HG02870 (cell line): ENCODE measurements around the gene KY.

Source experiments
- ATAC-seq: cut with Tn5 transposase; IDR thresholded peaks from one replicate; pipeline ENCODE4 v1.9.1; 2021; ENCODE audit warnings: mild to moderate bottlenecking, moderate library complexity; ENCODE audit not compliant: unreplicated experiment

The KY gene

DNA sequence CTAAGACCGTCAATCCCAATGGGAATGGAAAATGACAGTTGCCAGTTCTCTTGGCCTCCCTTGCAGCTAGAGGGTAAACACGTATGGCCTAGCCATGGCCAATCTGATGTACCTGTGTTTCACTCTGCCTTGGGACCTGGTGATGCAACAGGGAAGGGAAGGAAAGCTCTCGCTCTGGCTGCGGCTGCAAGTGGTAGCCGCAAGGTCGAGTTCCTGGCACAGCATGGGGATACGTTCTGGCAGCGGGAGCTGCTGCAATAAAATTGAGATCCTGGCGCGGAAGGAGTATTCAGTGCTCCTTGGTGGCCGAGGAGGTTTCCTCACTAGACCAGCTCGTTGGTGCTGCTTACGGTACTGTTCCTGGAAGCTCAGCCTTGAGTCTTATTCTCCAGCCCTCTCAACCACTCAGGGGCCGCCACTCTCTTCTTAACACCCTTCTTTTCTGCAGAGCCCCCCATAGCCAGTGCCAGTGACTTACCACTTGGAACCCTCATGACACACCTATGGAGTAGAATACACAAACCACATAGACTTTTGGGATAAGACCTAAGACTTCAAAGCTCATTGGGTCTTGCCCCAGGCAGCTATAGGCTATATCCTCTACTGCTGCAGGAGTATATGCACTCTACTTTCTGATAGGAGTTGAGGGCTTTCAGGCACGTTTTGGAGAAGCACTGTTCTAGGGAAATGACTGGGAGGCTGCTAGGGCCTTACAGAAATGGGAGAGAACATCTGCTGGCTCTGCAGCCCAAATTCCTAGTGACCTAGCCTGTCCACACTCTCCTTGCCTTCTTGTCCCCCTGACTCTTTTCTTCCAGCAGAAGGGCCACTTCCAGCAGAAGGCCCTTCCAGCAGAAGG, 2.7 kb downstream of the KY start:
- no peak for ATAC-seq

DNA sequence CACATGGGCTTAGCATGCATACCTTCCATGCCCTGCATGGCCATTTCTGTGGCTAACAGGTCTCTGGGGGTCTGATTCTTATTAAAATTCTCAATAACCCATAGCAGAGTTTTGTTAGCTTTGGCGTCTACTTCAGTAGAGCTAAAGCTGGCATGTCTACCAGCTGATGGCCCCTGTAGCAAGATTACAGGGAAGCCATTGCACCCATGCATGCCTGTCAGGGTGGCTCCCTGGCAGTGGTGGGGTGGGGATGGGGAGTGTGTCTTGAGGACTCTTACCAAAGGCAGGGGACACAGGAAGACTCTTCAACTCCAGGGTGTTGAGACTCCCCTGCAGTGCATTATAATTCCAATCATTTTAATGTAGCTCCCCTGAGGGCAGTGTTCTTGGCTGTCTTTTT, 4.7 kb downstream of the KY start:
- ATAC-seq, result no peak

DNA sequence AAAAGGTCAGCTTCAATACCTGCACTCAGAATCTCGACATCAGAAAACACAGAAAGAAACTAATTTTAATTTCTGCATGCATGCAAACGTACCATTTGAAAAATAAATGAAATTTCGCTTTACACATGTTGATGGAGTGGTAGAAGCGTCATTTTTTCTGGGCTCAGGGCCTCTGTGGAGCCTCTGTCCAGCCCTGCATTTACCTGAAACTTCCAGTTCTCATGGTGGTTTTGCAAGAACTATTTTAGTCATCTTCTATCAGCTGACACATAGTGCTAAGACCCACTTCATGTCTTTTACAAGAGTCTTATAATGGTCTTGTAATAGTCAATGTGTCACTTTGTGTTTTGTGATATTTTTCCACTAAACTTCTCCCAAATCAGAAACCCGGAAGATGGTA, 5.3 kb downstream of the KY start:
- no peak for ATAC-seq

DNA sequence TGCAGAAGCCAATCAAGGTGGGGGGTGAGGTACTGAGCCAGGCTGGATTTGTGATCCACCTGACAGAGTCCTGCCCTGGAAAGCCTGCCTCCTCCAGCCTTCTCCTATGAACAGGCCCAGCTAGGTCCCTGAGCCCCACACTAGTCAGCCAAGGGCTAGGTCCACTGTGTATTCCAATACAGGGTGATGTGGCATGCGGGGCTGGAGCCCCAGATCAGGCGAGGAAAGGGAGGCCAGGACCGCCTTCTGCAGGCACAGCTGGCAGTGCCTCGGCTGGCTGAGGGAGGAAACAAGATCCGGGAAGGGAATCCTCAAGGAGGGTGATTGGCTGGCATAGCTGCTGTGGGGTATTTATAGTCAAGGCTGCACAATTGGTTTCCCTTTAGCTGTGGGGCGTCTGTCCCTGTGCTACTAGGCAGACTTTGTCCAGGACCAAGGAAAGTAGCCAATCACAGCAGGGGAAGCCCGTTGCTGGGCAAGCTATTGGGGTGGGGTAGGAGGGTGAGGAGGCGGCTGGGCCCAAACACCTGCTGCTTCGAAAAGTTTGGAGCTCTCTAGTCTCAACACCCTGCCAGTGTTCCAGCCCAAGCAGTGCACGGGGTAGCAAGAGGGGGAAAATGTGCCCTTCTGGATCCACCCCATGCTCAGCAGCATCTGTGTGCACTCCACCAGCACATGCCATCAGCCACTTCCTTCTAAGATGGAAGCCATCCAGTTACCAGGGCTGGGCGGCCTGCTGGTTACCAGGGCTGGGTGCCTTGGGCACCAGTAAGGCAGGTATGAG, 5.9 kb downstream of the KY start:
- no peak for ATAC-seq

DNA sequence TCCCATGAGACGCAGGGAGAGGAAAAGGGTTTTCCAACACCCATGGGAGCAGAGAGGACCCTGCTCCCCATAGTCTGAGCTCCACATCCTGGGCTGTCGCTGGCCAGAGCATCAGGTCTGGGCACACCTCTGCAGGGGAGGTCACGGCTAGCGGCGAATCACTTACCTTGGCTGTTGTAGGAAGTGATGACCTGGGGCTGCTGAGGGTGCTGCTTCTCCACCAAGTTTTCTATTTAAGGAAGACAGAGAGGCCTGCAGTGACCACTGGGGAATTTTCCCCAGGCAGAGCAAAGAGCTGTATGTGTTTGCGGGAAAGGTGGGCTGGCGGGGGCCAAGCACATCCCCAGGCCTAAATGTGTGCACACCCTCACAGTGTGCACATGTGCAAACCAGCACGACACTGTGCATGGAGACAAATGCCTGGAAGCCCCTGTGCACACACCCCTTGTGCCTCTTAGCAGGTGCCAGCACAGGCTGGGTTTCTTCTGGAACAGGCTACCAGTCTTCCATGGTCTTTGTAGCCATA, 7.6 kb downstream of the KY start:
- no peak for ATAC-seq

DNA sequence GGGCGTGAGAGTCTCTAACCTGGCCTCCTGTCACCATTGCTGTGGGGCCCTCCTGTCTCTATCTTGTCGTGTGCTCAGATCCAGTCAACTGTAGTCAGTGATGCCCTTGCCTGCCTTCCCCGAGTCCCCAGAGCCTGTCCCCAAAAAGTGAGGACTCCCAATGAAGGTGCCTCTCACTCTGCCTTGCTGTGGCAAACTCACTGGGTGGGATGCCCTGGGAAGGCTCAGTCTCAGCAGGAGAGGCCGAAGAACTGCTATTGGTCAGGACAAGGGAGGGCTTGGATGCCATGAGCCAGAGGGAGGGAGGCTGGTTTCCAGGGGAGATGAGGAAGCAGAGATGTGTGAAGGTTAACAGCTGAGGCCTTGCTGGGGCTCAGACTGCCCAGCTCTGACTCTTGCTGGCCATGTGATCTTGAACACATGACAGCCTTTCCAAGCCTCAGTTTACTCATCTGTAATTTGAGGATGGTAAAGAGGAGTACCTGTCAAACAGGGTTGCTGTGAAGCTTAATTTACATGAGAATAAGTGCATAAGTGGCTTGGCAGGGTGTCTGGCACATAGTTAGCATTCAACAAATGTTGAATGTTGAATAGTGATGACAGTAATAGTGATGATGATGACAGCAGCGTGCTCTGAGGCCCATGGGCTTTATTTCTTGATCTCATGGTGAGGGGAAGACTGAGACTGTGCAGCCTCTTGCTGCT, 8.2 kb downstream of the KY start:
- no peak for ATAC-seq

DNA sequence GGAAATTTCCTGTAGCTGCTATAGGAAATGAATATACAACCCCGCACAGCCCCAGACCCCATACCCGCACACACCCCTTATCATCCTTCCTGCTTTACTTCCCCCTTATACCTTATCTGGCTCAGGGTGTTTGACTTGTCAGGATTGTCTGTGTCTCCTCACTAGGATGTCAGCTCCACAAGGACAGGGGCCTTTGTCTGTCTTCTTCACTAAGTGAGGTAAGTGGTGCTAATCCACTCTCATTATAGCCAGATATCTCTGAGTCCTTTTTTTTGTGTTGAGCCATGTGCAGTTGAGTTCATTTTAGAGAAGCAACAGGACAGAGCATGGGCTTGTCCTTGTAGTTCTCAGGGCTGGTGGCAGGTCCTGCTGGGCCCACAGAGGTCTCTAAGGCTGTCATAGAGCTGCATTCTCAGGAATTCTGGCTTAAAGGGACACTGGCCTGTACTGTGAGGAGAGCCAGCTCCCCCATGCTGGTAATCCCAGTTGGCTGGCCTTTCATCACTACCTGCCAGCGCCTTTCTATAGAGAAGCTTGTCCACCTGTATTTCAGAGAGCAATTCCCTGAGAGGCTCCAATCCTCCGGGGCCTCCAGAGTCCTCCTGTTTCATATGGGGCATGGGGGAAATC, 9.0 kb downstream of the KY start:
- no peak for ATAC-seq

DNA sequence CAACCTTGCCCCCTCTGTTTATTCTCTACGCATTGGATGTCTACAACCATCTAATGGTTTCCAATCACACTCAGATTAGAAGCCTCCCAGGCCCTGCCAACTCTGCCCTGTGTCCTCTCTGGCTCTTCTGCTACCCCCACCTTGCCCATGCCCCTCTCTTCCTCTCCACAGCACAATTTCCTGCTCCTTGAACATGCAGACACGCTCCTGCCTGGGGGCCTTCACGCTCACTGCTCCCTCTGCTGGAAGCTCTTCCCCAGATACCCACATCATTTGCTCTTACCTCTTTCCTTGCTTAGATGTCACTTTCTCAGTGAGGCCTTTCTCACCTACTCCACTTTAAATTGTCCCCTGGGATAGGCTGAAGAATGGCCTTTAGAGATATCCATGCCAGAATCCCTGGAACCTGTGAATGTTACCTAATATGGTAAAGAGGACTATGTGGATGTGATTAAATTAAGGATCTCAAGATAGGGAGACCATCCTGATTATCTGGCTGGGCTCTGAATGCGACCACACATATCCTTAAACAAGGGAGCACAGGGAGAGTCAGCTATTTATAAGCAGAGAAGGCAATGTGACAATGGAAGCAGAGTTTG, 9.9 kb downstream of the KY start:
- ATAC-seq, result no peak

DNA sequence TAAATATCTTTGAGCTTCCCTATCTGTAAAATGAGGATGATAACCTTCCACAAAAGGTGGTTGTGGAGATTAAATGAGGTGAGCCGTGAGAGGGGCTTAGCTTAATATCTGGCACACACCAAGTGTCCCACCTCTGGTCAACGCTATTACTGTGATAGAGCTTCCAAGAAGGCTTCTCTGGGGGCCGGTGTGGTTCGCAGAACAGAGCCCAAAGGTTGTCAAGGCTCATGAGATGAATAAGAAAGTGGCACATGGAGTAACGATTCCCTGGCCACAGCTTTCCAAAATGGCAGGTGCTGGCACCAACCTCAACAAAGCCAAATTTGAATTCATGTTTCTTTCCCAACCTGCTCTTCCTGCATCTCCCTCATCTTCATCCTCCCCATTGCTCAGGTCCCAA, 10.4 kb downstream of the KY start:
- no peak for ATAC-seq

DNA sequence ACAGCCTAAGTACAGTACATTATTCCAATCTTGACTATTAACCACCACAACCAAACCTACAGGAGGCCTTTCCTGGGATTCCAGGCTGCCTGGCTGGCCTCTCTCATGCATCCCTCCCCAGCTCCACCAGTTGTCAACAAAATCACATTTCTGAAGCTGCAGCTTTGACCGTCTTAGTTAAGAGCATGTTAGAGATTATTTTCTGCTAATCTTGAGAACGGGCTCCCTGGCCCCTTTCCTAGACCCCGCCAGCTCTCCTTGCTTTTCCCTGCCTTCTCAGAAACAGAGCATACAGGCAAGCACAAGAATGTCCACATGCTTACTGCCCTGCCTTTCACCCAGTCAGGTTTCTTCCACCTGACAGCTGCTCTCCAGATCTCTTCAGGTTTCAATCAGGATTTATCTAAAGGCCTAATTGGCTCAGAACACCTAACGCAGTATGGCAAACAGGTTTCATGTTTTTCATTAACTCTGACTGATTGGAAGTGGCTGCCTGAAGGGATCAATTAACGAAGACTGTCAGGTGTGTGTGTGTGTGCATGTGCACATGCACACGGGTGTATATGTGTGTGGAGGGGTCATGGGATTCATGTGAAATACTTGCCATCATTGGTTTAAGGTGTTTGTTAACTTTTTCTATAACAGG, 12.3 kb downstream of the KY start:
- ATAC-seq, result no peak

DNA sequence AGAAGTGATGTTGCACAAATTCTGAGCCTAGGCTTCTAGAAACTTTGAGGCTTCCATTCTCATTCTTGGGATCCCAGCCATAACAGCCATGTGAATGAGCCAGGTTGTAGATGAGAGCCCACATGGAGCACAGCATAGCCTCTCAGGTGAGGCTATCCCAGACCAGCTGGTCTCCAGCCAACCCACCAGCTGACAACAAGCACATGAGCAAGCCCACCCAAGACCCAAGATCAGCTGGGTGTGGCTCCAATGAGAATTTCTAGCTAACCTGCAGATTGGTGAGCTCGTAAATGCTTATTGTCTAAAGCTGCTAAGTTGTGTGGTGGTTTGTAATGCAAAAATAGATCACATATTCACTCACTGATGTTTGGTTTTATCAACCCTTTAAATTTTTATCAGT, 14.4 kb downstream of the KY start:
- no peak for ATAC-seq

DNA sequence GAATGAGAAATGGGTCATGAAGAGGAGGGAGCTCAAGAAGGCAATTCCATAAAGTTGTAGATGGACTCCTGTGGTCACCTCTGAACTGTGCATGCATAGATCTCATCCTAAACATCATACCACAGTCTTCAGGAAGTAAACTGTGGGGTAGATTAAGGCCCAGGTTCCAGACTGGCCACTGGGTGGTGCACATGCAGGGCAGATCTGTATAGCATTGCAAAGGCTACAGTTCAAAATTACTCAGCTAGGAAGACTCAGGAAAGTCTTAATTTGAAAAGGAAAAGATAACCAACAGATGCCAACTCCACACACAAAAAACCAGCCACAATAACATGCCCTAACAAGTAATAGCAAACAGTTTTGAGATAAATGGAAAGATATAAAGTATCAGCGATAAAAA, 20.3 kb downstream of the KY start:
- no peak for ATAC-seq

DNA sequence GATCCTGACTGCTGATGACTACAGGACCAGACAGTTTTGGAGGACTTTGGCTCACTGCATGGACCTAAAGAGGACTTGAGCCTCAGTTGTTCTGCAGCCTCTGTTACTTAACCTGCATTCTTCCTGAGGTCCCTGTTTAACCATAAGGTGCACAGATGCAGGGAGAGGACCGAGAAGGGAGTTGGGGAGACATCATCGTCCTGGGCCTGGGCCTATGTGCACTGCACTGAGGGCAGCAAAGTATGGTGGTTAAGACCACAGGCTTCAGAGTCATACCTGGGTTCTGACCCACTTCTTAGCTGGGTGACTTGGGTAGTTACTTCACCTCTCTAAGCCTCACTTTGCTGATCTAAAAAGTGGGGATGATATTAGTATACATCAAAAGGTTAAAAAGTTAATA, 21.9 kb downstream of the KY start:
- no peak for ATAC-seq

DNA sequence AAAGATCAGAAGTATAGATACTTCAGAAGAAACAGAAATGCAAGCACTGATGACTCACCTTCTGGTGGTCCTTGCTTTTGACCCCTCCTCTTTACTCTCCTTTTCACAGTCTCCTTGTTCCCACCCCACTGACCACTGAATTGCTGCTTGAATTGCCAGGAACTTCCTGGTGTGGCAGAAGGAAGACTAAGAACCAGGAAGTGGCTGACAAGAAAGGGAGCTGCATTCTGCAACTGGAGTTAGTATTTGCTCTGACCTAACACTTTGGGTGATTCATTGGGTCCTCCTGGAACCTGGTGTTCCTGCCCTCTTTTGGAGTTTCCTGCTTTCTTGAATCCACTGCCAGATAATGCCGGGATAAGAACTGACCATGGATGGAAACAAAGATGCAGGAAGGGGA, 23.0 kb downstream of the KY start:
- ATAC-seq, result no peak

DNA sequence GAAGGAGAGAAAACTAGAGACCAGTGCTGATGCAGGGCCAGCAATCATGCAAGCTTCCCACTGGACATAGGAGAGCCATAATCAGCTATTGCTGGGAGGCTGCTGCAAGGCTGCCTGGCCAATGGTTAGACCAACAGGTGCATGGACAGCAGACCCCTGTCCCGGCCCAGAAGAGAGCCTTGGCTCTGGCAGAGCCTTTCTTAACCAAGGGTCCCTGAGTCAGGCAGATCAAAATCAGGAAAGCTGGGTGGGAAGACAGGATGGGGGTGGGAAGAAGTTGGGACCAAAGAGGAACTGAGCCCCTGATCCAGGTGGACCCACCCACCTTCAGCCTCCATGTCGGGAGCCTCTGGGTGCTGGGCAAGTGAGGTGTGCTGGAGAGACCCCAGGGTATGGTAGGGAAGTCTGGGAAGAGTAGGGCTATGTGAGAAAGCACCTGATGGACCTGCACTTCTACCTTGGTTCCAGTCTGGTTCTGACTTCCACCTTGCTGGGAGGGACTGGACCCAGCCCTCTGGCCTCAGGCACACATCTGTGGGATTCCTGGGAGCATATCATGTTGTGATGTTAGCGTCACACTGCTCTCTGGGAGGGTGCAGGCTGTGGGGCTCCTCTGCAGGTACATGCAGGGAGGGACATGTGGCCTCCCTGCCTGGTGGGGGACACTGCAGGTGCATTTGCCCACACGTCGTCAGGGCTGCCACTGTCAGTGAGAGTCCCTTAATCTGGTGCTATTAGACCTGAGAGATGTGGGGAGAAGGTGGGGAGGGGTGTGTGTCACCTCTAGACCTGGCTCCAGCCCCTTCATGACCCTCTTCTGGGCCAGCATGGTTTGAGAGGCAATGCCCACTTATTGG, 24.7 kb downstream of the KY start:
- no peak for ATAC-seq

DNA sequence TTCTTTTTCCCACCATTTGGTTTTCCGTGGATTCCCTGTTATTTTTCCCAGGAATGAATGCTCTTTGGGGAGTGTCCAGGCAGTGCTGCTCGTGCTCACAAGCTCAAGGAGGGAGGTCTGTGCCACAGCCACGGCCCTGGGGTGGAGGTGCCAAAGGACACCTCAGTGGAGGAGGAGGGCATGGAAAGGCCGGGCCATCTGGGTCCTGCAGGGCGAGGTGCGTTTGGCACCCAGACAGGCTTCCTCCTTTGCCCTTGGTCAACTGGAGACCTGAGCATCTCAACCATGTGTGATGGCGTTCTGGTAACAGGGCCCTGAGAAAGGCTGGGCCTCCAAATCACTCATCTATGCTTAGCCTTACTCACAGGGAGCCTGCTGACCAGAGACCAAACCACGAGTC, 25.4 kb downstream of the KY start:
- no peak for ATAC-seq

DNA sequence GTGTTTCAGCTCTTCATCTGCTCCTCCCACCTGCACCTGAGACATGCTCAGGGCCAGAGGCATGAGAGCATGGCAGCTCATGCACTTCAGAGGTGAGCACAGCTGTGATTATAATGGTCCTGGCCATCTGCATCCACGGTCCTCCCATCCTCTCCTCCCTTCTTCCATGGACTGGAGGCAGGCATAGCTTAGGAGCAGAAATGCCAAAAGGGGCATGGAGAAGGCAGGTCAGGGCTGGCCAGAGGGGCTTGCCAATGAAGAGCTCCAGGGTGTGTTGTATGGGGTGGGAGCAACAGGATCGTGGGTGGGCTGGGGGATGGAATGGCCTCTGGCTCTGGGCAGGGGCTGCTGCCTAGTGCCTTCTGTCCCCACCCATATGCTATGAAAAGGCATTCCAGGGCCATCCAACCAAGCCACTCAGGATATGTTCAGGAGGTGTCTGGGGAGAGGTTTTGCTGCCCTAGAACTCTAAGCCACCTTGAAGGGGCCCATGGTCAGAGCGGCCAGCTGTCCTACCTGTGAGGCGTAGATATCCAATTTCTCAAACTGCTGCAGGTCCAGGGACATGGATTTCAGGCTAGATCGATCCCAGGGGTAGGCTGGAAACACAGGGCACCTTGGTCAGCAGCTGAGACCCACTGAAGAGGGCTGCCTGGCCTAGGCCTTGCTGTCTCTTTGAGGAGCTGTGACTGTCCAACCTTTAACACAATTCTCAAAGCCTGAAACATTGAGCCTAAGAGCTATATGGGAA, 26.1 kb downstream of the KY start:
- no peak for ATAC-seq

DNA sequence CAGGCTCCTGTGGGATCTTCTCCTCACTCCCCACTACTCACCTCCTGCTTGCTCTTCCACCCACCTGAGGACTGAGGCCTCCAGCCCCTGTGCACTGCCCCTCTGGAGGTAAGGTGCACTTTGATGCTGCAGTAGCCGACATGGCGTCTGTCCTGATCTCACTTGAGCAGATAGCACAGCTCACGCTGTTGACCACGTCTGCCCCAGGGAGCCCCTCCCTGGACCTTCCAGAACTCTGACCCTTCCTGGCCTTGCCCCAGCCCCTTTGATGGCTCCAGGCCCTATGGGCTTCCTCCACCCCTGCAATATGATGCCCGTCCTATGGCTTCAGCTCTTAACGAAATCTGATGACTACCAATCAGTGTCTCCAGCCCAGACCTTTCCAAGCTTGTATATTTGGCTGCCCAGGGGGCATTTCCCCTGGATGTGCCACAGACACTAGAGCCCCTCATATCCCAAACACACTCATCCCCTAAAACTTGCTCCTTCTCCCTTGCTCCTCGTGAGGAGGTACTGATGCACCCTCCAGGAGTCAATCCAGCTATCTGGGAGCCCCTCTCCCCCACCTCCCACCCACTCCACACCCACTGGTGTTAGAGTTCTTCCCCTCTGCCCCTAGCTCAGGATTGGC, 27.1 kb downstream of the KY start:
- no peak for ATAC-seq
